GM19468 (cell line): ENCODE measurements around the gene SEC24D.
"Not testable (repeated sequence)": the region's sequence is repeated elsewhere in the genome, so short reads cannot be mapped to it uniquely, and the experiment has no call there.

Source experiments
- ATAC-seq: cut with Tn5 transposase; IDR thresholded peaks from one replicate; pipeline ENCODE4 v1.9.1; 2021; ENCODE audit warnings: mild to moderate bottlenecking, moderate library complexity, moderate number of reproducible peaks; ENCODE audit not compliant: unreplicated experiment; ENCODE audit errors: extremely low read depth

The SEC24D gene

DNA sequence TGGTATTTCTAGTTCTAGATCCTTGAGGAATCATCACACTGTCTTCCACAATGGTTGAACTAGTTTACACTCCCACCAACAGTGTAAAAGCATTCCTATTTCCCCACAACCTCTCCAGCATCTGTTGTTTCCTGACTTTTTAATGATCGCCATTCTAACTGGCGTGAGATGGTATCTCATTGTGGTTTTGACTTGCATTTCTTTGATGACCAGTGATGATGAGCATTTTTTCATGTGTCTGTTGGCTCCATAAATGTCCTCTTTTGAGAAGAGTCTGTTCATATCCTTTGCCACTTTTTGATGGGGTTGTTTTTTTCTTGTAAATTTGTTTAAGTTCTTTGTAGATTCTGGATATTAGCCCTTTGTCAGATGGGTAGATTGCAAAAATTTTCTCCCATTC is 58.3 kb downstream of the SEC24D start:
- not testable (repeated sequence) for ATAC-seq

DNA sequence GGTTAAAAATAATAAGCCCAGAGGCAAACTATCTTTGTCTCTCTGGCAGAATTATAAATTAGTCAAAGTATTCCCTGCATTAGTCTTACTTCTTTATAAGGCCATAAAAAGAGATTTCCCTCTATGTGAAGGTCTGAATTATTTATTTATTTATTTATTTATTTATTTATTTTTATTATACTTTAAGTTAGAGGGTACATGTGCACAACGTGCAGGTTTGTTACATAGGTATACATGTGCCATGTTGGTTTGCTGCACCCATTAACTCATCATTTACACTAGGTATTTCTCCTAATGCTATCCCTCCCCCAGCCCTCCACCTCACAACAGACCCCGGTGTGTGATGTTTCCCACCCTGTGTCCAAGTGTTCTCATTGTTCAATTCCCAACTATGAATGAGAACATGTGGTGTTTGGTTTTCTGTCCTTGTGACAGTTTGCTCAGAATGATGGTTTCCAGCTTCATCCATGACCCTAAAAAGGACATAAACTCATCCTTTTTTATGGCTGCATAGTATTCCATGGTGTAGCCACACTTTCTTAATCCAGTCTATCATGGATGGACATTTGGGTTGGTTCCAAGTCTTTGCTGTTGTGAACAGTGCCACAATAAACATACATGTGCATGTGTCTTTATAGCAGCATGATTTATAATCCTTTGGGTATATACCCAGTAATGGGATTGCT is 58.8 kb downstream of the SEC24D start:
- ATAC-seq, result not testable (repeated sequence)

DNA sequence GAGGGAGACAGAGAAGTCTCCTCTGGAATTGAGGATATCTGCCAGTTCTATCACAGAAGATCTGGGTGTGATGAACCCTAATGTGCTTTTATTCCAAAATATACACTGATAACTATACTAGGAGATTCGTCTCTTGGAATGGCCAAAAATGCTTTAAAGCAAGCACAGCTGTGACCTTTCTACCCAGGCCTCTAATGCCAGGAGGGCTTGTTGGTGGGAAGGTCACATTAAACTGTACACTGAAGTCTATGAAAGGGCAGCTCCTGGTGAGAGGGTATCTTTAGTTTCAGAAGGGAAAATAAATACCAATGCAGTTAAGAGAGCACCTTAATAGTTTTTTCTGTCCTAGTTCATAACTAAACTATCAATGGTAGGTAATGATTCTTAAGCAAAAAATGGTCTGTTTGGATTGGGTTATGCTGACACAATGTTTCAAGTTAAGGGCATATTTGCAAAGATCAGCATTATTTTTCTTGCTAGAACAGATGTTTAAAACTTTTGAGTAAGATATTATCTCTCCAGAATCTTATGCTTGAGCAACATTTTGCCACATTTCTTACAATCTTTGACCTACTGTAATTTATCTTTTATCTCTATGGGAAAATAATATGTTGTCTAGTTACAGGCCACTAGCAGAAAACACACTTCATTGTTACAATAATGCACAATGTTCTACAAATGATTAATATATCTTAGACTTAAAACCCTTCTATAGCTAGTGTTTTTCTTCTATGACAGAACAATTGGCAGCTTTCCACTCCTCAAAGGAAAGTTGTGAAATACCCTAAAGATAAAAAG is 59.6 kb downstream of the SEC24D start:
- no peak for ATAC-seq

DNA sequence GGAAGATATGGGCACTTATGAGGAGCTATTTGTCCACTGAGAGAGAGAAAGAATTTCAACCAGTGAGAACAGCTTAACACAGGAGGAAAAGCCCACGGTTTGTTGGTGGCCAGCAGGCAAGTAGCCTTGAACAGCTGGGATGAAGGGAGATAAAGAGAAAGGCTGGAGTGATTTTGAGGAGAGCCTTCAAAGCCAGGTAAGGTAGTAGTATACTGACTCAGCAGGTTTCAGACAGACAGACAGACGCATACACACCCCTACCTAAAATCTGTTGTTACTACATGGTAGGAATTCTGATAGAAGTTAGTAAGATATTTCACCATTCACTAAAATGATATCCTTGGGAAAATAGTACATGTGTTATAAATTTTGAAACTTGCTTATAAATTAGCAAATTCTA is 60.5 kb downstream of the SEC24D start:
- no peak for ATAC-seq

DNA sequence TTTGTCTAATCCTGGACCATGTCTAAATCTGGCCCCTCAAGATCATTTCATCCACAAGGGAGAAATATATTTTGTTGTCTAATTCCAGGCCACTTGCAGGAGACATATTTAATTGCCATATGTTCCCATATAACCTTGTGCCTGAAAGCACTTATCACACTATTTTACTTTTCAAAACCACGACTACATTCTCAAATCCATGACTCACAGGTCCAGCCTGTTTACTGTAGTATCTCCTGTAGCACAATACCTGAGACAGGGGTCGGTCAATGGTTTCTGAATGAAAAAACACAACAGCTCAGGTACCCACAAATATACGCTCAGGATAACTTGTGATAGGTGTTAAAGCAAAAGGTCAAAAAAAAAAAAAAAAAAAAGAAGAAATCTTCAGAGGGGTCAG is 60.9 kb downstream of the SEC24D start:
- ATAC-seq, result no peak

DNA sequence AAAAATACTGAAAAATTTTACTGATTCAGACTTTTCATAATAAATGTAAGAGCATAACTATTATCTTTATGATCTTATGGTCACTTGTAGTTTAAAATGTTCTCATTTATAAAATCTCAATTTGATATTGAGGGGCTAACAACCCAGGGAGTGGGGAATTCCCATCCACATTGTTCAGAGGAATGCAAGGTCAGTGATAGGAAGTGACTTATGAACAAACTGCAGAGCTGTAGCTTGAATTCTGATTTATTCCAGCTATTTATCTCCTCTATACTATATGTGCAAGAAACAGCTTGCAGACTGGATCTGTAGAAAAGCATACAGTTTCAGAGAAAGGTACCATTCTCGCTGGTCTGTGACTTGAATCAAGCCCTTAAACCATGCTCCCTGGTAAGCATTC is 61.6 kb downstream of the SEC24D start:
- no peak for ATAC-seq

DNA sequence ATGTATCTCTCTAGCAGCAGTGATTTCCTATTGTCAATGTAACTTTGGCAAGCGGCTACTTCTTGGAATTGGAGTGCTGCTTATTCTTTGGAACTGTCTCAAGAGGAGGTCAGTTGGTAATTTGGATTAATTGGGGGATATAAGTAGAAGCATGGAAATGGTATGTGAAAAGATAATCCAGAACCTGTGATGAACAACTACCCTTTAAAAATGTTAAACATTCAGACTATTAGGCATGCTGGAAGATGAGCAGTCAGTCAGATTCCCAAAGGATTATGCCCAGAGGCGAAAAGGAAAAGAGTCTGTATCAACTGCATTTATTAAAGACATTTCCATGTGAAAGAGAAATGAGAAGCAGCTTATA is 62.5 kb downstream of the SEC24D start:
- no peak for ATAC-seq

DNA sequence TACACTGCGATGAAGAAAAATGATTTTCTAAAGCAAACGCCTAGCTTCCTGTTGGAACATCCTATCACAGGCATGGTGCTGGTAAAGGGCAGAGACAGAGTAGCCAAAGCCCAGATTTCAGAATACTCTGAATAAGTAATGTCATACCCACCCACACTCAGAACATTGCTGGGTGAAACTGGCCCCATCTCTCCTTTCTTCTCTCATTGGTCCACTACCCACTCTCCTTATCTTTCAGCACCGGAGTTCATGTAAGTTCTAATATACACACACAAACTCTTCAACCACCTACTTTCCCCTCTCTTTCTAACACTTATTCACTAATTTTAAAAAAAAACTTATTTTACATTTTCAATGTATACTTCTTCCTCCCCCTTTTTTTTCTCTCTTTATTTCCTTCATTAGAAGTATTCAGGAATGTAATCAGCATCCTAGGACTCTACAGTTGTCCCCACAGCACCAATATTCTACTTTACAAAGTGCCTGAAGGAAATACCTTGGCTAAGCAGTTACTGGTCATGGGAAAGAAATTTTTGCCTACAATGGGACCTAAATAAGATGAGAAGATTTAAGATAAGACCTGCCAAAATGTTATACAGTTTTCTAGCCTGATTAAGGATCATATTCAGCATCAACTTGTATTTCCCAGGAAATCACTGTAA is 63.0 kb downstream of the SEC24D start:
- no peak for ATAC-seq

DNA sequence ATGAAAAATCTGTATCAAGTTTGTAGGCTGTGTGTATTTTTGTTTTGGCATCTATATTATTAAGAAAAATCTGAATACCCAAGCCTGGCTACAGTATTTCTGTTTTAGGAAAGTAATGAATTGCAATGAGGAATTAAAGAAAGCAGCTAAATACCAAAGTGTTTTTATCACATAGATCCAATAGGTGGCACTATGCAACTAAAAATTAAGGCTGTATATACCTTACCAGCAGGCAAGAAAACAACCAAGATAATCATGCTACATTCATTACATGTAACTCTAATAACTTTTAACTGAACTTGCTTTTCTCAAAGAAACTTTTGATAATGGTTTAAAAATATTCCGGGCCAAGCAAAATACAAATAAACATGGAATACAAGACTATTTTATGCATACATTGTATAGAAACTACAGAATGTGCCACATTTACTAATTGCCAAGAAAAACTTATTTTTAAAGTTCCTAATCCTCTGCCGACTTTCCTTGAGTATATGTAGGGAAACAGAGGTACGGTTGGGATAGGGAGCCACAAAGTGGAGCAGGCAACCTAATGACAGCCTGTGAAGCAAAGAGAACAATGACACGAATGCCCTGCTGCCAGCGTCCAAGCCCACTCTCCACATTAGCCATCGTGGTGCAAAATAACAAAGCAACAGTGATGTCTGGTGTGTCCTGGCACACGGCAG is 63.7 kb downstream of the SEC24D start:
- peak; percentile 45 for ATAC-seq

DNA sequence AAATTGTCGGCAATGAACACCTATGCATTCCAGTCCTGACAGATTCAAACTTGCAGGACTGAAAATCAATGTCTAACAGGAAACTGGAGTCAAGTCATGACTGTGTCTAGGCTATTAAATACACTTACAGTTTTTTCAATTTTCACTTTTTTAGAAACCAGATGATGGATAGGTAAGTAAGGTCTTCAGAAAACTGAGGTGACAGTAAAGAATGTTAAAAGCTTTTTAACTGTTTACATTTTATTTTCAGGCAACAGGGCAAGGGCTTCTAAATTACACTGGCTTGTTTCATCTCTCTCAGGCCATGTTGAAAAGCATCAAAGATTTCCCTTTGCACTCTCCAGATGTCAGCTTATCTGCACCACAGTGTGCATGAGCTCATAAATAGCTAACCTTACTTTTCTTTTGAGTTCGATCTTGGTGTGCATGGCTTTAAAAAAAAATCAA is 65.2 kb downstream of the SEC24D start:
- ATAC-seq, result no peak

DNA sequence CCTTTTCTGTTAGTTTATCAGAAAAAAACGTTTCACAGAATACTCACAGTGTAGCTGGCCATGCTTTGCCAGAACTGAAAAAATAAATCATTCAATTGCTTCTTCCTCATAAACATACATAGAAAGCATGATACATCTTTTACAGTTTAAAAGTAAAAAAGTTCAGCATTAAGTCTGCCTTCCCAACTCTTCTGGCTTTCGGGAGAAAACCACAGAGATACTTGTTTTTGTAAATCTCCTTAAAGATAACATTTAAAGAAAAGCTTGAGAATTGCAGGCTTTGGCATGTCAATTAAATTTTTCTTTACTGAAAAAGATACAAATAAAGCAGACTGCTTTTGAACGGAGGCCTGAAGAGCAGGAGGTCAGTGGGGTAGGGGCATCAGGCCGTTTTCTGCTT is 66.8 kb downstream of the SEC24D start:
- ATAC-seq, result no peak

DNA sequence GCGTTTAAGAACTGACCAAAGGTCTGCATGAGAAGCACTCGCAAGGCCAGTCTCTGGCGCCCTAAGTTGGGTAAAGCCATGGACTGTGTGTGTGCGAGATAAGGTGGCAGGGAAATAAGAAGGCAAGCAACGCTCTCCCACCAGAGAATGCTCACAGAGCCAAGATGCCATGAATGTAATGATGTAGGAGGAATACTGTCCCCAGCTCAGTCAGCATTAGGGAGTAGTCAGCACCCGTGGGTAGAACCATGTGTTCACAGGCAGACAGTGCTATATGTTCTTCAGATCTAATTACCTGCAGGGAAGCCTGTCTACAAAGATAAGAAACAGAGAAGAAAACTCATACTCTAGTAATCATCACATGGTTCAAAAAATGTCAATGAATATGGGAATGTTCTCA is 68.8 kb downstream of the SEC24D start:
- no peak for ATAC-seq

DNA sequence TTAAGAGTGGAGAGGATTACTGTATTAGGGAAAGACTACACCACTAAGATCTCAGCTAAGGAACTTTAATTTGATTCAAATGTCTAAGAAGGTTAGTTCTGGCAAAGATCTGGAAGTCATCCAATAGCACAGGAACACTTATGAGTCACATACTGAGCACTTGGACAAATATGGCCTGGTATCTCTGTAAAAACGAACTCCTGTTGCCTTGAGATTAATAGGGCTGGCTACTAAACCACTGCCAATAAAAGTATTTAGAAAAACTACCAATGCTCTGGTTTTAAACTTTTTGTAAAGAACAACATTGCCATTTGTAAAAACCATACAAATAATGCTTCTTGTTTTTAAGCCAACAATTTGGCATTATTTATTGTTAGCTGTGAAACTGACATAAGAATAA is 70.5 kb downstream of the SEC24D start:
- no peak for ATAC-seq

DNA sequence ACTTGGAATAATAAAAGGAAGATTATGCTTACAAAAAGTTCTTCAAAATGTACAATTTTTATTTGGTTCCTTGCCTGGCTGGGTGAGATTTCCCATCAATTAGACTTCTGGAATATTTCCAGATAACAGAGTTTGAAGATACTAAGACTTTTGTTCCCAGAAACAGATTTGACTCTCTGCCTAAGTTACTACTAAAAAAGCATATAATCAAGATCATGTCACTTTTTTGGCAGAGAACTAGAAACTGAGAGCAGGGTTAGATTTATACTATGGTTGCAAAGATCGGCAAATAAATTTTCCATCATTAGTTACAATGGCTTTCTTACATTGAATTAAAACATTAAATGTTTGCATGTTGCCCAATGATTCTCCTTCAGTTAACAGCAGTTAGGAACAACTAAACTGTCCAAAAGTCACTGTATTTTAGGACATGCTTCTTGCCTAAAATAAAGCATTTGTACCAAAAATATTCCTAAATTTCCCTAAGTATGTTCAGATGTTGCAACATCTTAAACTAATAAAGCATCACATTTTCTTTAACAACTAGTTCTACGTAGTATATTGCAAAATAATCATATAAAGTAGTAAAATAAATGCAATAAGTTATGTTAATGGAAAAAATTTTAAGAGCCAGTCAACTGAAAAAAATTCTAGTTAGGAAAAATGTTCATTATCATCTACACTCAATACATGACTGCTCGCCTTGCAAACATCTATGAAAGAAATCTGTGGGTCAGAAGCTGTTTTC is 73.0 kb downstream of the SEC24D start:
- no peak for ATAC-seq

DNA sequence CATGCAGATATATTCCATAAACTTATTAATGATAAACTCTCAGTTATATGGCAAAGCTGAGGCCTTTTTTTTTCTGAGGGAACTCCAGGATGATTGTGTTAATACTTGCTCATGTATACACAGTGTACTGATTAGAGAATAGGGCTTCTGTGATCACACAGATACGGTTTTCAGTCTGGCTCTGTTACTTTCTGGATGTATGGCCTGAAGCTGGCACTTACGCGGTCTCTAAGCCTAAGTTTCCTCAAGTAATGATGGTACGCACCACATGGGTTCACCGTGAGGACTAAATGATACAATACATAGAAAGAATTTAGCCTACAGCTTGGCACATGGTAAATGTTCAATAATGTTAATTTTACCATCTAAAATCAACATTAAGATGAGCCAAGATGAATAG is 73.8 kb downstream of the SEC24D start:
- no peak for ATAC-seq

DNA sequence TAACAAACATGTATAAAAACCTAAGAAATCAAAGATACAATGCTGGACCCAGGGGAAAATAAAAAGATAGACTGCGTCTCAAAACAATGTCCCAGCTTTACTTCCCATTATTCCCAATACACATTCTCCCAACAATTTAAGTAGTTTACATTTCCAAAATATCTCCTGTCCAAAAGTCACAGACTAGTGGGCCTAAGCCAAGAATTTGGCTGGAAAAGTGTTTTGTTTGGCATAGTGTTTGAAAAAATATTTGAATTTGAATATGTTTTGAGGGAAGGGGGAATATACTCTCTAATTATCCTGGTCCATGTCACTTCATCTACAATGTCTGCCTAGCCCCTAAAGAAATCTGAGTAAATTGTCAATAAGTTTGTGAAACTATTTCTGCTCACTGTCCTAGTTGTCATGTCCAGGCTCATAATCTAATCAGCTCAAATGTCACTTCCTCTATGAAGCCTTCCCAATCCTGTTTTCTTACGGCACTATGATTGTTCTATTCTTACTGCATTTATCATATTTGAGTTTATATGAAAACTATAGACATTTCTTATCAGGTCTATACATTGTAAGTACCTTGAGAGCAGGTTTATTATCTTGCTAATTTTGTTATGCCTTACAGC is 74.4 kb downstream of the SEC24D start:
- no peak for ATAC-seq

DNA sequence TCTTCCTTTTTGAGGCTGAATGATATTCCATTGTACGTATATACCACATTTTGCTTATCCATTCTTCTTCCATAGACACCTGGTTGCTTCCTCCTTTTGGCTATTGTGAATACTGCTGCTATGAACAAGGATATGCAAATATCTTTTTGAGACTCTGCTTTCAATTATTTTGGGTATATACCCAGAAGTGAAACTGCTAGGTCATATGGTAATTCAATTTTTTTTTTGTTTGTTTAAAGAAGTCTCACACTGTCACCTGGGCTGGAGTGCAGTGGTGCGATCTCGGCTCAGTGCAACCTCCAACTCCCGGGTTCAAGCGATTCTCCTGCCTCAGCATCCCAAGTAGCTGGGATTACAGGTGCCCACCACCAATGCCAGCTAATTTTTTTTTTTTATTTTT is 75.4 kb downstream of the SEC24D start:
- ATAC-seq, result peak; percentile 95

DNA sequence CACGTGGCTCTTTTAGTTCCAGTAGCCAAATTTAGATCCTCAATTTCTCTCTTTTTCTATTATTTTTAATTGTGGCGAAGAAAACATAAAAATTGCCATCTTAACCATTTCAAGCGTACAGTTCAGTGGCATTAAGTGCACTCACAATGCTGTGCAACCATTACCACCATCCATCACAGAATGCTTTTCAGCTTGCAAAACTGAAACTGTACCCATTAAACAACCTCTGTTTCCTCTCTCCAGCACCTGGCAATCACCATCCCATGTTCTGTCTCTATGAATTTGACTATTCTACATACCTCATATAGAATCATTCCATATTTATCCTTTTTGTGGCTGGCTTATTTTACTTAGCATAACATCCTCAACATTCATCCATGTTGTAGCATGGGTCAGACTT is 75.8 kb downstream of the SEC24D start:
- ATAC-seq, result peak; percentile 15

DNA sequence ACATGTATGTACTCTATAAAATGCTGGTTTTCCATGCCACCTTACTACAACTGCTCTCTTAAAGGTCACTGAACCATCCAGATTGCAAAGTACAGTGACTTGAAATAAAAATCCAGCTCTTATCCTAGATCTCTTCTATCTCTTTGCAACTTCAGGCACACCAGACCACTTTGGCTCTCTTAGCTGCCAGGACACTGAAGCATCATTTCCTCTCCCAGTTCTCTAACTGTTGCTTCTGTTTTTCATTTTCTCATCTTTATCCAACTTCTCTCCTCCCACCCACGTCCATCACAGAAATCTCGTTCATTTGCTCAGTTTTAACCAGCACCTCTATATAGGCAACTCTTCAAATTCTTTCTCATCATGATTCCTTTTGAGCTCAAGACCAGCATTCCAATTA is 76.4 kb downstream of the SEC24D start:
- ATAC-seq, result no peak

DNA sequence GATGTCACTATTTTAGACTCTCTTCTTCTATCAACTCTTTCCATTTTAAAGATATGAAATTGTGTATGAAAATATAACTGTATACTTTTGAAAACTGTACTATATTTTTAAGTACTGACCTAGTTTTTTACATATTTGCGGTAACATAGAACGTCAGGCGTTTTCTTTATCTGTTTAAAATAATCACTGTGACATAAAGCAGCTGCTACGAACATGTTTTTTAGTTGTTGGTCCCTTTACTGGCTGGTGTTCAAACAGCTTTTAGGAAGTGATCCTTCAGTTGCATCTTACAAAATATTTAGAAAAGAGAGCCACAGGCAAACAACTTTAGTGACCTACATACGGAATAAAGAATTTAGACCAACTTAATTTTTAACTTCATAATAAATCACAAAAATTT is 77.6 kb downstream of the SEC24D start:
- no peak for ATAC-seq
